K562 (cell line): Measurements from ENCODE around the gene CDH2. TPM values are rescaled to one million over a fixed set of nuclear protein-coding genes. Genes with fewer than 3 reads are reported as not detected.

Experiments
- ATAC-seq: fragments of 200-7000 bp; cut with Tn5 transposase; 3 replicates; pipeline ENCODE4 v1.9.1; 2020; ENCODE audit warnings: moderate library complexity
- BruUV-seq: library from RNA; stranded (reverse); fragments of 400-500 nt; replicated peaks from 2 replicates; lab custom pipeline; 2021; lab: Mats Ljungman, UMichigan
- CTCF ChIA-PET: fragments of 300-600 bp; formaldehyde crosslinking; extraction: SDS; loops from one replicate; lab custom pipeline; 2021; ENCODE audit warnings: low intra/inter-chr PET ratio; lab: Yijun Ruan, JAX
- POLR2A ChIA-PET: fragments of 300-600, 350-650 bp; sonication (Branson Sonifier 250); formaldehyde crosslinking; extraction: SDS; loops from one replicate; lab custom pipeline; 2021; ENCODE audit warnings: antibody characterized with exemption, inconsistent platforms; lab: Yijun Ruan, JAX
- DNase-seq, 4 experiments: peaks; one replicate each; pipeline versions ENCODE4 v3.0.0 to v3.0.0-alpha.2; 2011 to 2018; ENCODE audit warnings: low spot score in 3 of 4, mixed read lengths in 3 of 4; ENCODE audit errors: extremely low read depth in 1 of 4
- FAIRE-seq: peaks from 2 replicates; lab custom pipeline; 2011; peaks lifted over from hg19 to GRCh38; lab: Jason Lieb, UNC
- H2AFZ ChIP-seq: 2 replicates; pipeline ENCODE4 v1.6.0; 2011; ENCODE audit warnings: low read depth, low read length, control low read depth, inconsistent platforms
- H3K27ac ChIP-seq: fragments of 200-600 bp; 3 replicates; pipeline ENCODE4 v1.8.0; 2011; ENCODE audit warnings: low read depth, mild to moderate bottlenecking, control low read depth, inconsistent platforms, low read length, moderate library complexity, mixed read lengths; ENCODE audit errors: extremely low read depth
- H3K27me3 ChIP-seq, 2 experiments: fragments of 300-600 bp in 1 of 2; 2 replicates in 1 of 2; 3 replicates in 1 of 2; pipeline versions ENCODE4 v1.6.0 to v1.8.0; 2011; ENCODE audit warnings: inconsistent platforms in 2 of 2, low read length in 2 of 2, mild to moderate bottlenecking in 1 of 2, mixed read lengths in 1 of 2, moderate library complexity in 1 of 2; ENCODE audit not compliant: control insufficient read depth in 2 of 2, insufficient read depth in 2 of 2
- H3K36me3 ChIP-seq: fragments of 300-600 bp; 3 replicates; pipeline ENCODE4 v1.8.0; 2011; ENCODE audit warnings: mild to moderate bottlenecking, low read length, inconsistent platforms; ENCODE audit not compliant: control insufficient read depth, insufficient read depth
- H3K4me1 ChIP-seq, 2 experiments: fragments of 200-600 bp in 1 of 2; replicated peaks in 1 of 2; 2 replicates in 1 of 2; 3 replicates in 1 of 2; pipeline versions ENCODE4 v1.5.1 to v1.8.0; 2011; ENCODE audit warnings: inconsistent platforms in 2 of 2, low read length in 2 of 2, mild to moderate bottlenecking in 1 of 2, mixed read lengths in 1 of 2, moderate library complexity in 1 of 2; ENCODE audit not compliant: control insufficient read depth in 2 of 2, insufficient read depth in 2 of 2
- H3K4me2 ChIP-seq: 2 replicates; pipeline ENCODE4 v1.6.1; 2011; ENCODE audit warnings: low read length, control low read depth, inconsistent platforms, mixed read lengths; ENCODE audit not compliant: insufficient read depth
- H3K4me3 ChIP-seq: fragments of 200-600 bp; sonication (generic), shearing (Covaris generic); 2 replicates; pipeline ENCODE4 v1.5.1; 2016; ENCODE audit warnings: control low read depth, inconsistent platforms
- H3K79me2 ChIP-seq: fragments of 200-600 bp; 3 replicates; pipeline ENCODE4 v1.8.0; 2011; ENCODE audit warnings: low read length, inconsistent platforms; ENCODE audit not compliant: control insufficient read depth, insufficient read depth
- H3K9ac ChIP-seq, 2 experiments: 2 replicates each; pipeline versions ENCODE4 v1.6.0 to v1.6.1; 2011; ENCODE audit warnings: low read depth in 2 of 2, low read length in 2 of 2, control low read depth in 1 of 2, inconsistent platforms in 1 of 2, mild to moderate bottlenecking in 1 of 2, mixed read lengths in 1 of 2; ENCODE audit not compliant: insufficient read depth in 1 of 2
- H3K9me1 ChIP-seq: one replicate; pipeline ENCODE4 v1.6.0; 2011; ENCODE audit warnings: inconsistent platforms, mild to moderate bottlenecking, low read length, moderate library complexity; ENCODE audit not compliant: control insufficient read depth, insufficient read depth
- H3K9me3 ChIP-seq: replicated peaks from 2 replicates; pipeline ENCODE4 v1.5.1; 2011; ENCODE audit warnings: low read depth, low read length, inconsistent platforms; ENCODE audit not compliant: control insufficient read depth, insufficient read depth
- H4K20me1 ChIP-seq: replicated peaks from 2 replicates; pipeline ENCODE4 v1.6.1; 2011; ENCODE audit warnings: low read length, inconsistent platforms, mixed read lengths; ENCODE audit not compliant: control insufficient read depth, insufficient read depth
- GABPB2 ChIP-seq: fragments of 250-450 bp; sonication (Bioruptor Pico); conservative IDR thresholded peaks from 2 replicates; pipeline ENCODE4 v1.5.1; 2021; ENCODE audit warnings: mild to moderate bottlenecking
- RBM14 ChIP-seq: fragments of 200-400 bp; formaldehyde crosslinking; IDR thresholded peaks from 2 replicates; pipeline ENCODE4 v1.6.1; 2018; ENCODE audit warnings: low read depth, mild to moderate bottlenecking, low read length, moderate library complexity, borderline replicate concordance; ENCODE audit not compliant: insufficient read depth
- RFX5 ChIP-seq: IDR thresholded peaks from 2 replicates; pipeline ENCODE4 v1.6.1; 2011; ENCODE audit warnings: low read depth, mild to moderate bottlenecking, improper control_type of control experiment, low read length
- SREBF2 ChIP-seq: sonication (generic); formaldehyde crosslinking; IDR thresholded peaks from 2 replicates; pipeline ENCODE4 v1.4.0; 2020; ENCODE audit warnings: mild to moderate bottlenecking, missing genetic modification reagents
- ZKSCAN8 ChIP-seq: fragments of 200-800 bp; sonication (Bioruptor generic); IDR thresholded peaks from 2 replicates; pipeline ENCODE4 v1.6.1; 2016; ENCODE audit warnings: missing genetic modification characterization, missing compliant biosample characterization
- ZNF699 ChIP-seq: fragments of 250-450 bp; sonication (Bioruptor Pico); IDR thresholded peaks from 2 replicates; pipeline ENCODE4 v1.8.0; 2021; ENCODE audit warnings: mild to moderate bottlenecking, moderate library complexity; ENCODE audit not compliant: insufficient replicate concordance
- in situ Hi-C: fragments of 300-500 bp; cut with MboI; formaldehyde crosslinking; loops from 4 replicates; pipeline ENCODE4 v1.15.0; 2018; ENCODE audit warnings: inconsistent platforms, mixed read lengths
- intact Hi-C: fragments of 100-400 bp; cut with micrococcal nuclease; formaldehyde crosslinking; loops from 2 replicates; pipeline ENCODE4 v1.14.2; 2022
- polyA plus RNA-seq, 8 experiments: library from polyadenylated mRNA; depleted of rRNA in 4 of 8; stranded (reverse) in 5 of 8; unstranded in 3 of 8; fragments of >200 nt; fragmentation: Nextera tagmentation in 2 of 8; fragmentation: Illumina TruSeq in 1 of 8; extraction: Ambion mirVana in 2 of 8; extraction: Trizol in 1 of 8; gene quantifications; 2 replicates each; pipeline versions ENCODE4 v1.2.1 to v1.2.3, GENCODE V29; 2011 to 2014; ENCODE audit warnings: inconsistent platforms in 1 of 8, missing spikeins in 1 of 8
- total RNA-seq, 7 experiments: library from RNA; depleted of rRNA in 6 of 7; stranded (reverse); fragments of >200 nt in 6 of 7; fragmentation: Illumina TruSeq in 2 of 7; extraction: Trizol in 2 of 7; gene quantifications; 2 replicates each; pipeline versions ENCODE4 v1.2.1 to v1.2.3, GENCODE V29; 2011 to 2021; ENCODE audit warnings: low replicate concordance in 1 of 7
- TF ChIP-seq, protein P1 (sequence below): fragments of 450-650 bp; IDR thresholded peaks from 2 replicates; pipeline ENCODE4 v1.6.1; 2016; ENCODE audit warnings: borderline replicate concordance

CDH2 gene
- total and polyA plus RNA-seq, 9 of the 15 experiments (the other 6 are each of a cell fraction or from before 2014, with no cell fraction given): 0.04 TPM; not detected in 8

GRCh38 chr18:28050545-28050944 lies 126.4 kb downstream of the CDH2 start:
- Histone ChIP-seq H3K9ac (no peak overlapping the region), H4K20me1 (no peaks in the 10 kb centered on the region), H3K27me3 (no peaks in the 10 kb centered on the region), H3K4me1 (no peaks in the 10 kb centered on the region), H3K27ac (no peak overlapping the region), H3K4me2 (no peak overlapping the region), H3K79me2 (no peaks in the 10 kb centered on the region), H3K36me3 (no peaks in the 10 kb centered on the region), H3K9me1 (no peaks in the 10 kb centered on the region), H3K9me3 (no peaks in the 10 kb centered on the region; the same call in 1 of the 2 replicates), H2AFZ (no peak overlapping the region), H3K4me3 (no peak overlapping the region)
- FAIRE-seq (no peak), ATAC-seq (no peak), DNase-seq (no peak)
- ChIA-PET POLR2A (no interaction called here), CTCF (no interaction called here)
- TF ChIP-seq, protein P1, sequence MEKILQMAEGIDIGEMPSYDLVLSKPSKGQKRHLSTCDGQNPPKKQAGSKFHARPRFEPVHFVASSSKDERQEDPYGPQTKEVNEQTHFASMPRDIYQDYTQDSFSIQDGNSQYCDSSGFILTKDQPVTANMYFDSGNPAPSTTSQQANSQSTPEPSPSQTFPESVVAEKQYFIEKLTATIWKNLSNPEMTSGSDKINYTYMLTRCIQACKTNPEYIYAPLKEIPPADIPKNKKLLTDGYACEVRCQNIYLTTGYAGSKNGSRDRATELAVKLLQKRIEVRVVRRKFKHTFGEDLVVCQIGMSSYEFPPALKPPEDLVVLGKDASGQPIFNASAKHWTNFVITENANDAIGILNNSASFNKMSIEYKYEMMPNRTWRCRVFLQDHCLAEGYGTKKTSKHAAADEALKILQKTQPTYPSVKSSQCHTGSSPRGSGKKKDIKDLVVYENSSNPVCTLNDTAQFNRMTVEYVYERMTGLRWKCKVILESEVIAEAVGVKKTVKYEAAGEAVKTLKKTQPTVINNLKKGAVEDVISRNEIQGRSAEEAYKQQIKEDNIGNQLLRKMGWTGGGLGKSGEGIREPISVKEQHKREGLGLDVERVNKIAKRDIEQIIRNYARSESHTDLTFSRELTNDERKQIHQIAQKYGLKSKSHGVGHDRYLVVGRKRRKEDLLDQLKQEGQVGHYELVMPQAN: no peak
- no peak for TF ChIP-seq GABPB2 (CRISPR knock-in tag)
- TF ChIP-seq RBM14: no peak
- no peak for TF ChIP-seq ZKSCAN8 (CRISPR knock-in tag)
- TF ChIP-seq ZNF699 (CRISPR knock-in tag): no peak
- TF ChIP-seq RFX5: no peak
- no peak for TF ChIP-seq SREBF2 (CRISPR knock-in tag)
- intact Hi-C loops (no loop called here), in situ Hi-C loops (no loop called here)
- BruUV-seq: no TSS peak
